Measurements from ENCODE around the gene OXNAD1. TPM values are rescaled to one million over a fixed set of nuclear protein-coding genes. Genes with fewer than 3 reads are reported as not detected.

OXNAD1 gene
- total RNA-seq, 1 experiment from 2014 or later, result 12.1 TPM

DNA sequence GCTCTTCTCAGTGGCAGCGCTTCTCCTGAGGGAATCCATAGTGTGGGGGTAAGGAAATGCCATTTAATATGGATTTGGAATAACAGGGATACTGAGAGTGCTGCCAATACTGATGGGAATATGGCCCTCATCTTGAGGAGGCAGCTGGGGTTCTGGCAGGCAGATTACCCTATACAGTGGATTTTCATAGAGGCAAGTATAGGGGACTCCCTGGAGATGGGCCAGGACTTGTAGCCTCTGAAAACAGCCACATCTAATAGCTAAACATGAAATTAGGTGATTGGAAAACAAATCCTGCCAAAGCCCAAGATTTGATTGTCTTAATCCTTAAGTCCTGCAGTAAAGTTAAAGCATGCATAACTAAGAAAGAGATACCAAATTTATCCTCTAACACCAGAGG lies 31.2 kb upstream of the OXNAD1 start:
- no peaks in the 10 kb centered on the region for H3K36me3 ChIP-seq (ENCODE audit: control insufficient read depth in 1 of 2, insufficient read depth in 2 of 2, low read length in 2 of 2)
- H3K9ac ChIP-seq (ENCODE audit: low read length), result no peak overlapping the region
- H3K27ac ChIP-seq (ENCODE audit: low read depth, low read length), result no peak overlapping the region
- intact Hi-C loops (cut with micrococcal nuclease), result no loop called here
- ChIA-PET RAD21 (ENCODE audit: low non-redundant PET in 1 of 2, low total read pairs in 2 of 2, uncharacterized antibody in 2 of 2, unreplicated experiment in 2 of 2) (no interaction called here), CTCF (interaction anchor here (0.8 kb wide), 1 partner anchor 34 kb away, joined by 4 read pairs; no protein-coding TSS in a partner anchor), POLR2A (no interaction called here)
- no peak for TF ChIP-seq YY1 (IDR thresholded peaks at IDR 0.05; ENCODE audit: extremely low read depth, insufficient replicate concordance, low read depth, low read length)
- TF ChIP-seq TCF7L2 (IDR thresholded peaks at IDR 0.05; ENCODE audit: borderline replicate concordance, extremely low read depth, insufficient read depth, insufficient read length), result no peak
- TF ChIP-seq ZNF274 (IDR thresholded peaks at IDR 0.05; ENCODE audit: low read depth, low read length), result no peak
- no peak for TF ChIP-seq POLR2AphosphoS5 (IDR thresholded peaks at IDR 0.05; ENCODE audit: low read depth, low read length)
- TF ChIP-seq, protein P1, sequence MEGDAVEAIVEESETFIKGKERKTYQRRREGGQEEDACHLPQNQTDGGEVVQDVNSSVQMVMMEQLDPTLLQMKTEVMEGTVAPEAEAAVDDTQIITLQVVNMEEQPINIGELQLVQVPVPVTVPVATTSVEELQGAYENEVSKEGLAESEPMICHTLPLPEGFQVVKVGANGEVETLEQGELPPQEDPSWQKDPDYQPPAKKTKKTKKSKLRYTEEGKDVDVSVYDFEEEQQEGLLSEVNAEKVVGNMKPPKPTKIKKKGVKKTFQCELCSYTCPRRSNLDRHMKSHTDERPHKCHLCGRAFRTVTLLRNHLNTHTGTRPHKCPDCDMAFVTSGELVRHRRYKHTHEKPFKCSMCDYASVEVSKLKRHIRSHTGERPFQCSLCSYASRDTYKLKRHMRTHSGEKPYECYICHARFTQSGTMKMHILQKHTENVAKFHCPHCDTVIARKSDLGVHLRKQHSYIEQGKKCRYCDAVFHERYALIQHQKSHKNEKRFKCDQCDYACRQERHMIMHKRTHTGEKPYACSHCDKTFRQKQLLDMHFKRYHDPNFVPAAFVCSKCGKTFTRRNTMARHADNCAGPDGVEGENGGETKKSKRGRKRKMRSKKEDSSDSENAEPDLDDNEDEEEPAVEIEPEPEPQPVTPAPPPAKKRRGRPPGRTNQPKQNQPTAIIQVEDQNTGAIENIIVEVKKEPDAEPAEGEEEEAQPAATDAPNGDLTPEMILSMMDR (IDR thresholded peaks at IDR 0.05 in 2 of 3, conservative IDR thresholded peaks at IDR 0.05 in 1 of 3; ENCODE audit: borderline replicate concordance in 1 of 3, insufficient read depth in 1 of 3, low read depth in 2 of 3, low read length in 2 of 3), result no peak
- TF ChIP-seq RAD21 (IDR thresholded peaks at IDR 0.05; ENCODE audit: low read depth), result no peak
- TF ChIP-seq ELF1 (IDR thresholded peaks at IDR 0.05; ENCODE audit: borderline replicate concordance, low read depth), result no peak
- no peak for TF ChIP-seq SIN3A (IDR thresholded peaks at IDR 0.05; ENCODE audit: low read depth)
- TF ChIP-seq EZH2 (IDR thresholded peaks at IDR 0.05), result no peak
- TF ChIP-seq EZH2phosphoT487 (IDR thresholded peaks at IDR 0.05; ENCODE audit: borderline replicate concordance), result no peak
- TF ChIP-seq JUND (IDR thresholded peaks at IDR 0.05), result no peak
- no peak for TF ChIP-seq SRF (IDR thresholded peaks at IDR 0.05; ENCODE audit: low read depth)
- TF ChIP-seq SP1 (IDR thresholded peaks at IDR 0.05; ENCODE audit: low read depth), result no peak
- TF ChIP-seq, protein P2, sequence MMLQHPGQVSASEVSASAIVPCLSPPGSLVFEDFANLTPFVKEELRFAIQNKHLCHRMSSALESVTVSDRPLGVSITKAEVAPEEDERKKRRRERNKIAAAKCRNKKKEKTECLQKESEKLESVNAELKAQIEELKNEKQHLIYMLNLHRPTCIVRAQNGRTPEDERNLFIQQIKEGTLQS (IDR thresholded peaks at IDR 0.05), result no peak
- no peak for TF ChIP-seq FOSL1 (IDR thresholded peaks at IDR 0.05; ENCODE audit: low read depth)
- no peak for TF ChIP-seq EGR1 (IDR thresholded peaks at IDR 0.05; ENCODE audit: low read depth)
- TF ChIP-seq, protein P3, sequence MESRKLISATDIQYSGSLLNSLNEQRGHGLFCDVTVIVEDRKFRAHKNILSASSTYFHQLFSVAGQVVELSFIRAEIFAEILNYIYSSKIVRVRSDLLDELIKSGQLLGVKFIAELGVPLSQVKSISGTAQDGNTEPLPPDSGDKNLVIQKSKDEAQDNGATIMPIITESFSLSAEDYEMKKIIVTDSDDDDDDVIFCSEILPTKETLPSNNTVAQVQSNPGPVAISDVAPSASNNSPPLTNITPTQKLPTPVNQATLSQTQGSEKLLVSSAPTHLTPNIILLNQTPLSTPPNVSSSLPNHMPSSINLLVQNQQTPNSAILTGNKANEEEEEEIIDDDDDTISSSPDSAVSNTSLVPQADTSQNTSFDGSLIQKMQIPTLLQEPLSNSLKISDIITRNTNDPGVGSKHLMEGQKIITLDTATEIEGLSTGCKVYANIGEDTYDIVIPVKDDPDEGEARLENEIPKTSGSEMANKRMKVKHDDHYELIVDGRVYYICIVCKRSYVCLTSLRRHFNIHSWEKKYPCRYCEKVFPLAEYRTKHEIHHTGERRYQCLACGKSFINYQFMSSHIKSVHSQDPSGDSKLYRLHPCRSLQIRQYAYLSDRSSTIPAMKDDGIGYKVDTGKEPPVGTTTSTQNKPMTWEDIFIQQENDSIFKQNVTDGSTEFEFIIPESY (IDR thresholded peaks at IDR 0.05; ENCODE audit: extremely low read depth, insufficient replicate concordance, low read length), result no peak
- TF ChIP-seq, protein P4, sequence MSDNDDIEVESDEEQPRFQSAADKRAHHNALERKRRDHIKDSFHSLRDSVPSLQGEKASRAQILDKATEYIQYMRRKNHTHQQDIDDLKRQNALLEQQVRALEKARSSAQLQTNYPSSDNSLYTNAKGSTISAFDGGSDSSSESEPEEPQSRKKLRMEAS (IDR thresholded peaks at IDR 0.05), result no peak
- ATAC-seq (no peak), DNase-seq (ENCODE audit: low read depth, low spot score) (no peak)
- H3K9me3 ChIP-seq (ENCODE audit: control insufficient read depth in 1 of 2, insufficient read depth in 1 of 2, low read depth in 1 of 2, low read length in 2 of 2), result no peaks in the 10 kb centered on the region
- H2AFZ ChIP-seq (ENCODE audit: low read depth, low read length, poor library complexity, severe bottlenecking), result no peak overlapping the region
- no peak overlapping the region for H3K4me2 ChIP-seq (ENCODE audit: low read length)
- no peaks in the 10 kb centered on the region for H3K27me3 ChIP-seq (ENCODE audit: insufficient read depth, low read length)
- H3K4me1 ChIP-seq (ENCODE audit: control insufficient read depth in 1 of 2, insufficient read depth in 2 of 2, low read length in 2 of 2), result no peaks in the 10 kb centered on the region
- H3K9me2 ChIP-seq (ENCODE audit: insufficient read depth), result no peaks in the 10 kb centered on the region
- BruUV-seq (replicated peaks), result no TSS peak
- H4K20me1 ChIP-seq (ENCODE audit: insufficient read depth), result no peaks in the 10 kb centered on the region
- H3K79me2 ChIP-seq (ENCODE audit: insufficient read depth, low read length), result no peaks in the 10 kb centered on the region
- no peak overlapping the region for H3K4me3 ChIP-seq (replicated peaks in 1 of 2; ENCODE audit: low read depth in 1 of 2, low read length in 2 of 2)

All from HCT116 (cell line).